Smooth muscle cell of the coronary artery (primary cell): Measurements from ENCODE around the gene SLC35A3. TPM values are rescaled to one million over a fixed set of nuclear protein-coding genes. Genes with fewer than 3 reads are reported as not detected.

Experiments
- total RNA-seq: library from RNA; depleted of rRNA; stranded (reverse); fragments of >200 nt; gene quantifications from 2 replicates; pipeline ENCODE4 v1.2.3, GENCODE V29; 2014; ENCODE audit warnings: low replicate concordance

SLC35A3 gene
- 5.5 and 18.6 TPM in 2 replicates for total RNA-seq

DNA sequence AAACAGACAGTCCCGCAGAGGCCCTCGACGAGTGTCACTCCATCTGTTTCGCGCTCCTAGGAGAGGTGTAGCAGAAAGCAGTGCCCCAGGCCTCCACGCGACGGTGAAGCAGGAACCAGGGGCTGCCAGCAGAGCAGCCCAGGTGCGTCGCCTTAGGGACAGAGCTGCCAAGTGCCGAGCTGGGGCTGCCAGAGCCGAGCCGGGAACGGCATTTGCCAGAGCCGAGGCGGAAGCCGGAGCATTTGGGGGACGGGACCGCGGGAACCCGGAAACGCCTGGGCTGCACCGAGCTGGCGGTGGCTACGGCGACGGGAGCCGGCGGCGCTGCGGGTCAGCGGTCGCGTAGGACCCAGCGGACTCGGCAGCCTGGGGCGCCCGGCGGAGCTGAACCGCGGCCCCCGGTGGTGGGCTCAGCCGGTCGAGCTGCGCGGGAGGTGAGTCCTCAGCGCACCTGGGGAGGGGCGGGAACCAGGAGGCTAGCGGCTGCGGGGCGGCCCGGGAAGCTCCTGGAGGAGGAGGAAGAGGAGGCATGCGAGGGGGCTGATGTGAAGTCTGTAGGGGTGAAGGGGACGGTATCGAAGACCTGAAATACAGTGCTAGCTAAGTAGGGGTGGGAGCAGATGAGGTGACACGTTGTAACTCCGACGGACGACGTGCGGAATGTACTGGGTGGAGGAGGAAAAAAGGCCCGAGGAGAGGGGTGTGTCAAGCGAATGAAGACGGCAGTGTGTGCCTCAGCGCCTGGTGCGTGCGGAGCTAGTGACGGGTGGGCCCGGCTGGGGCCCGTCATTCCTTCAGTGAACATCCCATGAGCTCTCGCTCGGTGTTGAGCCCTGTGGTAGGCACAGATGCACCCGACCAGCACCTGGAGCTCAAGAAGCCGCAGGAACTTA is at the start of gene SLC35A3:
Gene SLC35A3, plus strand, starts transcription at position 268 of the 893 bp plus-strand sequence. CDS start 23,559 bp downstream, outside the sequence.

Other genes starting within 250 kb of the SLC35A3 start
- 21.0 and 52.8 TPM in 2 replicates for gene FRRS1, start 203.4 kb upstream of the SLC35A3 start, total RNA-seq
- 5.6 and 11.0 TPM in 2 replicates for gene AGL, start 119.6 kb upstream of the SLC35A3 start, total RNA-seq
- 0.35 and 1.9 TPM in 2 replicates for gene SASS6, start 162.9 kb downstream of the SLC35A3 start, total RNA-seq
- gene TRMT13, start 163.2 kb downstream of the SLC35A3 start, total RNA-seq = 8.5 and 13.8 TPM in 2 replicates
- 0.12 and 0.23 TPM in 2 replicates for gene LRRC39, start 208.3 kb downstream of the SLC35A3 start, total RNA-seq